ENCODE measurements around the gene SPATA9. TPM values are rescaled to one million over a fixed set of nuclear protein-coding genes. Genes with fewer than 3 reads are reported as not detected.

The SPATA9 gene
- total and polyA plus RNA-seq, 11 donors: 0.17 to 0.99 (median 0.53) TPM; not detected in 7

DNA sequence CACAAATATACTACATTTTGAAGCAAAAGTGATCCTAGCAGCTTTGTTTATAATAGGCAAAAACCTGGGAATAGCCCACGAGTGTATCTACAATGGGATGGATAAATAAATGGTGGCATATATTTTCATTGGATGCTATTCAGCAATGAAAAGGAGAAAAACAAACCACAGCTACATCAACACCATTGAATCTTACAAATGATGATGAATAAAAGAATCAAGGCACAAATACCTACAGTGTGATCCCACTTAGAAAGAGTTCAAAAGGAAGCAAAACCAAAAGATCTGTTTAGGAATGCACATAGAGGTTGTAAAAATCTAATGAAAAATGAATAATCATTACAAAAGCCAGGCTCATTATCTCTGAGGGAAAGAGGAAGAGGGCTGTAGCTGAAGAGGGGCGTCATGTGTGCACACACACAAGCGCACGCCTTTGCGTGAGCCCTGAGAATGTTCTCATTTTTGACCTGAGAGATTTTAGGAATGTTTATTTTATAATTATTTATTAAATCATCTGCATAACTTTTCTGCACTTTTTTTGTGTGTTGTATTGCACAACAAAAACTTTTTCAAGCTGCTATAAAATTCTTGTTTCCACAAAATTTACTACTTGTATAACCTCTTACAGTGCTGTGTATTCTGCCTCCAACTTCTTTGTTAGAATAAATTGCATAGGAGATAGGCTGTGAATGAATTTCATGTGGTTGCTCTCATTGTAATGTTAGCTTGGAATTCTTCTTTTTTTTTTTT is 42.5 kb upstream of the SPATA9 start:
- intact Hi-C loops (cut with DNase I): loop anchor here in 1 of 10 donors (5.0 kb wide), 1 partner anchor 58 kb away; no protein-coding TSS in a partner anchor
- H3K4me3 ChIP-seq: no peak overlapping the region
- no peak for TF ChIP-seq POLR2A (IDR thresholded peaks at IDR 0.05)
- TF ChIP-seq, protein P1, sequence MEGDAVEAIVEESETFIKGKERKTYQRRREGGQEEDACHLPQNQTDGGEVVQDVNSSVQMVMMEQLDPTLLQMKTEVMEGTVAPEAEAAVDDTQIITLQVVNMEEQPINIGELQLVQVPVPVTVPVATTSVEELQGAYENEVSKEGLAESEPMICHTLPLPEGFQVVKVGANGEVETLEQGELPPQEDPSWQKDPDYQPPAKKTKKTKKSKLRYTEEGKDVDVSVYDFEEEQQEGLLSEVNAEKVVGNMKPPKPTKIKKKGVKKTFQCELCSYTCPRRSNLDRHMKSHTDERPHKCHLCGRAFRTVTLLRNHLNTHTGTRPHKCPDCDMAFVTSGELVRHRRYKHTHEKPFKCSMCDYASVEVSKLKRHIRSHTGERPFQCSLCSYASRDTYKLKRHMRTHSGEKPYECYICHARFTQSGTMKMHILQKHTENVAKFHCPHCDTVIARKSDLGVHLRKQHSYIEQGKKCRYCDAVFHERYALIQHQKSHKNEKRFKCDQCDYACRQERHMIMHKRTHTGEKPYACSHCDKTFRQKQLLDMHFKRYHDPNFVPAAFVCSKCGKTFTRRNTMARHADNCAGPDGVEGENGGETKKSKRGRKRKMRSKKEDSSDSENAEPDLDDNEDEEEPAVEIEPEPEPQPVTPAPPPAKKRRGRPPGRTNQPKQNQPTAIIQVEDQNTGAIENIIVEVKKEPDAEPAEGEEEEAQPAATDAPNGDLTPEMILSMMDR (IDR thresholded peaks at IDR 0.05): no peak
- H3K9me3 ChIP-seq: no peaks in the 10 kb centered on the region
- H3K27me3 ChIP-seq: no peaks in the 10 kb centered on the region
- peaks cover 0 to 75% (median 45%) of the 10 kb centered on the region in 12 donors for H3K4me1 ChIP-seq
- no peaks in the 10 kb centered on the region for H3K36me3 ChIP-seq
- no peak for DNase-seq
- no peak for ATAC-seq
- WGBS, 4 donors: 68 to 80% (median 73%) methylated on average over 5 of the region's 5 CpGs
- peak overlapping the region in 3 of 12 donors; percentile 11 to 22 (median 14) for H3K27ac ChIP-seq

DNA sequence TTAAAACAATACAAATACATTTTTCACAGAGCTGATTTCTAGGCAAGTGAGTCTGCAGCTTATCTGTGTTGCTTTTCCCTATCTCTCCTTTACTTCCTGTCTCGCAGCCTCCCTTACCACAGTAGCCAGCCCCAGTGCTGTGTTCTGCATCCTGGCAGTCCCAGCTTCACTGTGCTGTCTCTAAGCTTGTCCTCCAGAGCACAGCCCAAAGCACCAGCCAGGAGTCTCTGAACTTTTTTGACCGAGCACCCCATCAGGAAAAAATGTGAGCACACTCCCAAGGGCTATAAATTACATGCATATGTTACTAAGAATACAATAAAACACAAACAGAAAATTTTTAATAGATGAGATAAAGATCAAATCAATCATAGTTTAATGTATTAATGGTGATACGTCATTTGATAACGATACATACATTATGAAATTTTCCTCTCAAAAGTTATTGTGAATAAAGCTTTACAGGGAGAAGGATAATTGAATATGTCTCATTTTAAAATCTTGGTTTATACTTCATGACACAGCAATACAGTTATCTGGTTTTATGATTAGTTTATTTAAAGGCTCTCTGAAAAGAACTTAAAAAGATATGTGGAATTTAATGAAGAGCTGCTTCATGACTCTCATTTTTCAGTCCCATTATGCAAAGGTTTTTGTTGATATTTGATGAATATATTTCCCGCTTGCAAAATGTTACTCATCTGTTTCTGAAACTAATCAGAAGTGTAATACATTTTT is 41.0 kb upstream of the SPATA9 start:
- DNase-seq (peak in 2 of 5 donors; percentile 31 to 36), ATAC-seq (peak in 3 of 4 donors; percentile 66 to 84 (median 68))
- peak overlapping the region in 1 of 12 donors; percentile 22 for H3K27ac ChIP-seq
- TF ChIP-seq, protein P1 (IDR thresholded peaks at IDR 0.05): no peak
- TF ChIP-seq POLR2A (IDR thresholded peaks at IDR 0.05): no peak
- no peak overlapping the region for H3K4me3 ChIP-seq
- H3K27me3 ChIP-seq: no peaks in the 10 kb centered on the region
- H3K36me3 ChIP-seq: no peaks in the 10 kb centered on the region
- intact Hi-C loops (cut with DNase I): no loop called here
- no peaks in the 10 kb centered on the region for H3K9me3 ChIP-seq
- WGBS, 4 donors: 60 to 68% (median 65%) methylated on average over 5 of the region's 5 CpGs
- peaks cover 0 to 69% (median 41%) of the 10 kb centered on the region in 12 donors for H3K4me1 ChIP-seq

DNA sequence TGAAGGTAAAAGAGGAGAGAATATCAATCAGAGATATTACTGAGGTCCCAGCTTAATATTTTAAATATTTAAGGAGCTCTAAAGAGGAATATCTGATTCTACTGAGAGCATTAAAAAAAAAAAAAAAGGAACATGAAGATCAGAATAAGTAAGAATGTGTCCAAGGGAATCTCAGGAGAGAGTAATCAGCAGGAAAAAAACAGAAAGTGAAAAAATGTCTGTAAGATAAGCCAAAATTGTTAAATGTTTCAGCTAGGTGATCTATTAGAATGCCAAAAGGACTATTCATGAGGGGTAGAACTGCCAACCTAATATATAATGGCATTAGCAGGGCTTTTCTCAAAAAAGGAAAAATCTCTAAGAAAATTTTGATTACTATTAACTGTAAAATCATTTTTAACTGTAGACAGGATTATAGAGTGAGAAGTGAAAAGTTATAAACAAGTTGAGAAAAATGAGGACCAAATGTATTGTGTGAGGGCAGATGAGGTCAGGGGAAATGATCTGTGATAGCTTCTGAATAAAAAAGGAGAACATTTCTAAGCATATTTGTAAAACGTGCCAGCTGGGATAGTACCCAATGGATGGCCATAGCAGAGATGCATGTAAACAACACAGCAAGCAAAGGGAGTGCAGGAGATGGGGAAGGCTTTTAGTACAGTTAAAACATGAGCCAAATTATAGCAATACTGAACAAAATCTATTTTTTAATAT is 38.9 kb upstream of the SPATA9 start:
- H3K9me3 ChIP-seq: no peaks in the 10 kb centered on the region
- intact Hi-C loops (cut with DNase I): no loop called here
- no peak overlapping the region for H3K4me3 ChIP-seq
- no peaks in the 10 kb centered on the region for H3K36me3 ChIP-seq
- WGBS, 4 donors: 41 to 61% (median 54%) methylated on average over 1 of the region's 1 CpG
- no peak overlapping the region for H3K27ac ChIP-seq
- H3K4me1 ChIP-seq: peaks cover 0 to 49% (median 24%) of the 10 kb centered on the region in 12 donors
- DNase-seq: no peak
- no peaks in the 10 kb centered on the region for H3K27me3 ChIP-seq
- TF ChIP-seq, protein P1 (IDR thresholded peaks at IDR 0.05): no peak
- TF ChIP-seq POLR2A (IDR thresholded peaks at IDR 0.05): no peak
- no peak for ATAC-seq
